OCI-LY7 (cell line): Measurements from ENCODE around the gene PPP1R27. TPM values are rescaled to one million over a fixed set of nuclear protein-coding genes. Genes with fewer than 3 reads are reported as not detected.

Experiments
- BruUV-seq: library from RNA; stranded (reverse); fragments of 400-500 nt; replicated peaks from 2 replicates; lab custom pipeline; 2021; lab: Mats Ljungman, UMichigan
- CTCF ChIA-PET: fragments of 300-600 bp; sonication (Branson Sonifier 250); formaldehyde crosslinking; loops from one replicate; lab custom pipeline; 2022; ENCODE audit warnings: antibody characterized with exemption; ENCODE audit not compliant: unreplicated experiment; lab: Charles Lee
- POLR2A ChIA-PET: fragments of 300-600 bp; sonication (Branson Sonifier 250); formaldehyde crosslinking; loops from one replicate; lab custom pipeline; 2022; ENCODE audit warnings: antibody characterized with exemption; lab: Charles Lee
- DNase-seq: peaks from one replicate; pipeline ENCODE4 v3.0.0-alpha.2; 2015; ENCODE audit warnings: low spot score
- H2AFZ ChIP-seq: fragments of 200-600 bp; sonication (generic), shearing (Covaris generic); 2 replicates; pipeline ENCODE4 v1.6.1; 2014; ENCODE audit warnings: mild to moderate bottlenecking, antibody characterized with exemption, low read length, moderate library complexity
- H3K27ac ChIP-seq: fragments of 200-600 bp; sonication (generic); 2 replicates; pipeline ENCODE4 v1.5.1; 2014; ENCODE audit warnings: mixed run types, low read depth, mild to moderate bottlenecking, moderate library complexity, low read length, inconsistent platforms; ENCODE audit not compliant: poor library complexity, severe bottlenecking
- H3K36me3 ChIP-seq: fragments of 200-600 bp; sonication (generic); 2 replicates; pipeline ENCODE4 v1.6.1; 2014; ENCODE audit warnings: mild to moderate bottlenecking, antibody characterized with exemption, low read length, moderate library complexity, mixed read lengths; ENCODE audit not compliant: insufficient read depth
- H3K4me1 ChIP-seq: fragments of 200-600 bp; sonication (generic); 2 replicates; pipeline ENCODE4 v1.5.1; 2014; ENCODE audit warnings: mild to moderate bottlenecking, low read length; ENCODE audit not compliant: insufficient read depth, poor library complexity, severe bottlenecking
- H3K4me2 ChIP-seq: fragments of 200-600 bp; sonication (generic); 2 replicates; pipeline ENCODE4 v1.6.1; 2014; ENCODE audit warnings: mild to moderate bottlenecking, low read length
- H3K4me3 ChIP-seq: fragments of 200-600 bp; sonication (generic); 2 replicates; pipeline ENCODE4 v1.5.1; 2014; ENCODE audit warnings: mild to moderate bottlenecking, low read depth, low read length; ENCODE audit not compliant: poor library complexity, severe bottlenecking
- H3K79me2 ChIP-seq: fragments of 200-600 bp; sonication (generic); 2 replicates; pipeline ENCODE4 v1.6.1; 2016; ENCODE audit warnings: low read depth, mild to moderate bottlenecking, low read length, moderate library complexity, mixed read lengths; ENCODE audit not compliant: insufficient read depth
- H3K9me2 ChIP-seq: fragments of 200-600 bp; sonication (generic); 2 replicates; pipeline ENCODE4 v1.6.1; 2016; ENCODE audit warnings: mild to moderate bottlenecking, low read length, mixed read lengths; ENCODE audit not compliant: insufficient read depth
- H3K9me3 ChIP-seq: fragments of 200-600 bp; sonication (generic); 2 replicates; pipeline ENCODE4 v1.6.1; 2014; ENCODE audit warnings: mild to moderate bottlenecking, mixed run types, low read length, mixed read lengths
- H4K20me1 ChIP-seq: fragments of 200-600 bp; sonication (generic); 2 replicates; pipeline ENCODE4 v1.6.1; 2014; ENCODE audit warnings: mild to moderate bottlenecking, antibody characterized with exemption, low read length, moderate library complexity, mixed read lengths; ENCODE audit not compliant: insufficient read depth
- CTCF ChIP-seq: fragments of 200-600 bp; sonication (generic); conservative IDR thresholded peaks from 2 replicates; pipeline ENCODE4 v1.5.1; 2014; ENCODE audit warnings: mild to moderate bottlenecking, antibody characterized with exemption, low read length, moderate library complexity, mixed read lengths
- EZH2phosphoT487 ChIP-seq: fragments of 200-600 bp; sonication (generic); IDR thresholded peaks from 2 replicates; pipeline ENCODE4 v1.6.1; 2018; ENCODE audit warnings: low read depth, borderline replicate concordance, mild to moderate bottlenecking, mixed run types, antibody characterized with exemption, low read length, moderate library complexity, mixed read lengths
- intact Hi-C: fragments of 100-400 bp; cut with micrococcal nuclease; formaldehyde crosslinking; loops from one replicate; pipeline ENCODE4 v1.10.0; 2022; ENCODE audit not compliant: unreplicated experiment
- total RNA-seq, 2 experiments: library from RNA; depleted of rRNA in 1 of 2; stranded (reverse); fragments of >200 nt in 1 of 2; shearing (Covaris generic) in 1 of 2; gene quantifications; 2 replicates each; pipeline ENCODE4 v1.2.3, GENCODE V29; 2014 to 2022

PPP1R27 gene
- total RNA-seq, 2 experiments from 2014 or later: not detected

DNA sequence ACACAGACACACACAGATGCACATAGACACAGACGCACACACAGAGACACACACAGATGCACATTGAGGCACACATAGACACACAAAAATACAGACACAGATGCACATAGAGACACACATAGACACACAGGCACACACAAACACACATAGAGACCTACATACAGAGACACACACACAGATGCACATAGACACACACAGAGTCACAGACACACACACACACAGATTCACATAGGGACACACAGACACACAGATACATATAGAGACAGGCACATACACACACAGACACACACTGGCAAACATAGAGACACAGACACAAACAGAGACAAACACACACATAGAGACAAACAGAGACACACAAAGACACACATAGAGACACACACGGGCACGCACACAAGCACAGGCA, 40.8 kb downstream of the PPP1R27 start:
- no TSS peak for BruUV-seq
- Histone ChIP-seq H3K79me2 (no peaks in the 10 kb centered on the region), H3K27ac (no peak overlapping the region), H4K20me1 (no peaks in the 10 kb centered on the region), H3K4me3 (no peak overlapping the region), H2AFZ (no peak overlapping the region), H3K9me3 (0 out of 2 replicates have a peak, but pooled peaks cover 7% of the 10 kb centered on the region), H3K36me3 (no peaks in the 10 kb centered on the region), H3K4me2 (no peak overlapping the region), H3K4me1 (no peaks in the 10 kb centered on the region), H3K9me2 (no peaks in the 10 kb centered on the region)
- intact Hi-C loops: no loop called here
- DNase-seq: no peak
- ChIA-PET CTCF (no interaction called here), POLR2A (no interaction called here)
- no peak for TF ChIP-seq EZH2phosphoT487
- TF ChIP-seq CTCF: no peak

GRCh38 chr17:81792675-81793615, 41.9 kb downstream of the PPP1R27 start:
- no peaks in the 10 kb centered on the region for H3K79me2 ChIP-seq
- no peak overlapping the region for H3K4me2 ChIP-seq
- no peak for DNase-seq
- H3K27ac ChIP-seq: no peak overlapping the region
- no peak overlapping the region for H2AFZ ChIP-seq
- no peak overlapping the region for H3K4me3 ChIP-seq
- no peaks in the 10 kb centered on the region for H3K9me2 ChIP-seq
- no peak for TF ChIP-seq EZH2phosphoT487
- TF ChIP-seq CTCF: no peak
- H3K36me3 ChIP-seq: no peaks in the 10 kb centered on the region
- no peaks in the 10 kb centered on the region for H3K4me1 ChIP-seq
- CTCF ChIA-PET: no interaction called here
- POLR2A ChIA-PET: no interaction called here
- no peaks in the 10 kb centered on the region for H4K20me1 ChIP-seq
- intact Hi-C loops: no loop called here
- BruUV-seq: no TSS peak
- 0 out of 2 replicates have a peak, but pooled peaks cover 7% of the 10 kb centered on the region for H3K9me3 ChIP-seq

Other genes starting within 250 kb of the PPP1R27 start
- 59.4 and 69.6 TPM in 2 replicates for gene NPLOC4, start 197.9 kb downstream of the PPP1R27 start, total RNA-seq (2014; rRNA removed; shearing (Covaris generic))
- gene NPLOC4, start 197.9 kb downstream of the PPP1R27 start, total RNA-seq (2022): 118 and 119 TPM in 2 replicates
- gene TSPAN10, start 197.9 kb downstream of the PPP1R27 start, total RNA-seq (2014; rRNA removed; shearing (Covaris generic)): 0.95 and 1.3 TPM in 2 replicates
- 1.7 and 2.4 TPM in 2 replicates for gene TSPAN10, start 197.9 kb downstream of the PPP1R27 start, total RNA-seq (2022)
- not detected in 2 replicates for gene PDE6G, start 178.5 kb downstream of the PPP1R27 start, total RNA-seq (2014; rRNA removed; shearing (Covaris generic))
- 0.44 TPM in 1 of 2 replicates, not detected in the other for gene PDE6G, start 178.5 kb downstream of the PPP1R27 start, total RNA-seq (2022)
- 148 and 151 TPM in 2 replicates for gene OXLD1, start 168.4 kb downstream of the PPP1R27 start, total RNA-seq (2014; rRNA removed; shearing (Covaris generic))
- 116 and 121 TPM in 2 replicates for gene OXLD1, start 168.4 kb downstream of the PPP1R27 start, total RNA-seq (2022)
- 39.4 and 39.9 TPM in 2 replicates for gene CCDC137, start 168.3 kb downstream of the PPP1R27 start, total RNA-seq (2014; rRNA removed; shearing (Covaris generic))
- 61.1 and 61.4 TPM in 2 replicates for gene CCDC137, start 168.3 kb downstream of the PPP1R27 start, total RNA-seq (2022)
- gene ARL16, start 151.3 kb downstream of the PPP1R27 start, total RNA-seq (2014; rRNA removed; shearing (Covaris generic)): 86.1 and 86.4 TPM in 2 replicates
- 49.8 and 52.2 TPM in 2 replicates for gene ARL16, start 151.3 kb downstream of the PPP1R27 start, total RNA-seq (2022)
- gene HGS, start 151.0 kb downstream of the PPP1R27 start, total RNA-seq (2014; rRNA removed; shearing (Covaris generic)): 120 and 162 TPM in 2 replicates
- 175 and 219 TPM in 2 replicates for gene HGS, start 151.0 kb downstream of the PPP1R27 start, total RNA-seq (2022)
- 49.8 and 67.2 TPM in 2 replicates for gene MRPL12, start 131.7 kb downstream of the PPP1R27 start, total RNA-seq (2014; rRNA removed; shearing (Covaris generic))
- 143 and 189 TPM in 2 replicates for gene MRPL12, start 131.7 kb downstream of the PPP1R27 start, total RNA-seq (2022)
- gene SLC25A10, start 122.8 kb downstream of the PPP1R27 start, total RNA-seq (2014; rRNA removed; shearing (Covaris generic)): 46.3 and 46.9 TPM in 2 replicates
- gene SLC25A10, start 122.8 kb downstream of the PPP1R27 start, total RNA-seq (2022): 41.3 and 45.6 TPM in 2 replicates
- gene GCGR, start 30.9 kb downstream of the PPP1R27 start, total RNA-seq (2014; rRNA removed; shearing (Covaris generic)): not detected in 2 replicates
- gene GCGR, start 30.9 kb downstream of the PPP1R27 start, total RNA-seq (2022): not detected in 2 replicates
- 249 and 288 TPM in 2 replicates for gene MCRIP1, start 1.8 kb downstream of the PPP1R27 start, total RNA-seq (2014; rRNA removed; shearing (Covaris generic))
- 170 and 180 TPM in 2 replicates for gene MCRIP1, start 1.8 kb downstream of the PPP1R27 start, total RNA-seq (2022)
- gene P4HB, start 25.5 kb upstream of the PPP1R27 start, total RNA-seq (2014; rRNA removed; shearing (Covaris generic)): 388 and 393 TPM in 2 replicates
- gene P4HB, start 25.5 kb upstream of the PPP1R27 start, total RNA-seq (2022): 502 and 577 TPM in 2 replicates
- gene ARHGDIA, start 36.3 kb upstream of the PPP1R27 start, total RNA-seq (2014; rRNA removed; shearing (Covaris generic)): 233 and 265 TPM in 2 replicates
- gene ARHGDIA, start 36.3 kb upstream of the PPP1R27 start, total RNA-seq (2022): 663 and 715 TPM in 2 replicates
- 474 and 621 TPM in 2 replicates for gene ALYREF, start 56.5 kb upstream of the PPP1R27 start, total RNA-seq (2014; rRNA removed; shearing (Covaris generic))
- gene ALYREF, start 56.5 kb upstream of the PPP1R27 start, total RNA-seq (2022): 377 and 431 TPM in 2 replicates
- gene ANAPC11, start 56.7 kb upstream of the PPP1R27 start, total RNA-seq (2014; rRNA removed; shearing (Covaris generic)): 265 and 315 TPM in 2 replicates
- gene ANAPC11, start 56.7 kb upstream of the PPP1R27 start, total RNA-seq (2022): 225 and 227 TPM in 2 replicates
- gene NPB, start 67.2 kb upstream of the PPP1R27 start, total RNA-seq (2014; rRNA removed; shearing (Covaris generic)): 3.2 and 3.9 TPM in 2 replicates
- gene NPB, start 67.2 kb upstream of the PPP1R27 start, total RNA-seq (2022): 2.5 and 2.8 TPM in 2 replicates
- gene PCYT2, start 76.3 kb upstream of the PPP1R27 start, total RNA-seq (2014; rRNA removed; shearing (Covaris generic)): 70.1 and 70.4 TPM in 2 replicates
- gene PCYT2, start 76.3 kb upstream of the PPP1R27 start, total RNA-seq (2022): 104 and 108 TPM in 2 replicates
- gene SIRT7, start 83.1 kb upstream of the PPP1R27 start, total RNA-seq (2014; rRNA removed; shearing (Covaris generic)): 43.3 and 49.1 TPM in 2 replicates
- gene SIRT7, start 83.1 kb upstream of the PPP1R27 start, total RNA-seq (2022): 57.6 and 69.3 TPM in 2 replicates
- 16.9 and 22.7 TPM in 2 replicates for gene MAFG, start 92.7 kb upstream of the PPP1R27 start, total RNA-seq (2014; rRNA removed; shearing (Covaris generic))
- 30.1 and 33.6 TPM in 2 replicates for gene MAFG, start 92.7 kb upstream of the PPP1R27 start, total RNA-seq (2022)
- gene PYCR1, start 102.2 kb upstream of the PPP1R27 start, total RNA-seq (2014; rRNA removed; shearing (Covaris generic)): 211 and 239 TPM in 2 replicates
- gene PYCR1, start 102.2 kb upstream of the PPP1R27 start, total RNA-seq (2022): 165 and 173 TPM in 2 replicates
- gene MYADML2, start 112.2 kb upstream of the PPP1R27 start, total RNA-seq (2014; rRNA removed; shearing (Covaris generic)): 0.19 TPM in 1 of 2 replicates, not detected in the other
- not detected in 2 replicates for gene MYADML2, start 112.2 kb upstream of the PPP1R27 start, total RNA-seq (2022)
- 3.6 and 4.4 TPM in 2 replicates for gene NOTUM, start 126.1 kb upstream of the PPP1R27 start, total RNA-seq (2014; rRNA removed; shearing (Covaris generic))
- gene NOTUM, start 126.1 kb upstream of the PPP1R27 start, total RNA-seq (2022): 0.88 and 1.9 TPM in 2 replicates
- 66.7 and 89.1 TPM in 2 replicates for gene ASPSCR1, start 142.6 kb upstream of the PPP1R27 start, total RNA-seq (2014; rRNA removed; shearing (Covaris generic))
- gene ASPSCR1, start 142.6 kb upstream of the PPP1R27 start, total RNA-seq (2022): 77.8 and 81.8 TPM in 2 replicates
- 249 and 251 TPM in 2 replicates for gene CENPX, start 187.8 kb upstream of the PPP1R27 start, total RNA-seq (2014; rRNA removed; shearing (Covaris generic))
- gene CENPX, start 187.8 kb upstream of the PPP1R27 start, total RNA-seq (2022): 107 and 130 TPM in 2 replicates
- 52.0 and 62.6 TPM in 2 replicates for gene LRRC45, start 188.3 kb upstream of the PPP1R27 start, total RNA-seq (2014; rRNA removed; shearing (Covaris generic))
- gene LRRC45, start 188.3 kb upstream of the PPP1R27 start, total RNA-seq (2022): 40.9 and 41.2 TPM in 2 replicates
- 15.7 and 24.4 TPM in 2 replicates for gene RAC3, start 196.6 kb upstream of the PPP1R27 start, total RNA-seq (2014; rRNA removed; shearing (Covaris generic))
- gene RAC3, start 196.6 kb upstream of the PPP1R27 start, total RNA-seq (2022): 15.1 and 16.4 TPM in 2 replicates
- gene DCXR, start 202.6 kb upstream of the PPP1R27 start, total RNA-seq (2014; rRNA removed; shearing (Covaris generic)): 138 and 147 TPM in 2 replicates
- 132 and 138 TPM in 2 replicates for gene DCXR, start 202.6 kb upstream of the PPP1R27 start, total RNA-seq (2022)
- 50.5 and 59.4 TPM in 2 replicates for gene RFNG, start 216.8 kb upstream of the PPP1R27 start, total RNA-seq (2014; rRNA removed; shearing (Covaris generic))
- 41.3 and 47.3 TPM in 2 replicates for gene RFNG, start 216.8 kb upstream of the PPP1R27 start, total RNA-seq (2022)
- gene GPS1, start 216.8 kb upstream of the PPP1R27 start, total RNA-seq (2014; rRNA removed; shearing (Covaris generic)): 137 and 169 TPM in 2 replicates
- gene GPS1, start 216.8 kb upstream of the PPP1R27 start, total RNA-seq (2022): 123 and 133 TPM in 2 replicates
- 374 and 388 TPM in 2 replicates for gene DUS1L, start 230.8 kb upstream of the PPP1R27 start, total RNA-seq (2014; rRNA removed; shearing (Covaris generic))
- 300 and 320 TPM in 2 replicates for gene DUS1L, start 230.8 kb upstream of the PPP1R27 start, total RNA-seq (2022)